ENCODE data around the gene DEPDC1B. TPM values are rescaled to one million over a fixed set of nuclear protein-coding genes. Genes with fewer than 3 reads are reported as not detected.

DEPDC1B gene
- total and polyA plus RNA-seq, 2 of the 8 experiments (the other 6 are each of a cell fraction or from before 2014, with no cell fraction given), result 30.8 to 67.4 TPM

DNA sequence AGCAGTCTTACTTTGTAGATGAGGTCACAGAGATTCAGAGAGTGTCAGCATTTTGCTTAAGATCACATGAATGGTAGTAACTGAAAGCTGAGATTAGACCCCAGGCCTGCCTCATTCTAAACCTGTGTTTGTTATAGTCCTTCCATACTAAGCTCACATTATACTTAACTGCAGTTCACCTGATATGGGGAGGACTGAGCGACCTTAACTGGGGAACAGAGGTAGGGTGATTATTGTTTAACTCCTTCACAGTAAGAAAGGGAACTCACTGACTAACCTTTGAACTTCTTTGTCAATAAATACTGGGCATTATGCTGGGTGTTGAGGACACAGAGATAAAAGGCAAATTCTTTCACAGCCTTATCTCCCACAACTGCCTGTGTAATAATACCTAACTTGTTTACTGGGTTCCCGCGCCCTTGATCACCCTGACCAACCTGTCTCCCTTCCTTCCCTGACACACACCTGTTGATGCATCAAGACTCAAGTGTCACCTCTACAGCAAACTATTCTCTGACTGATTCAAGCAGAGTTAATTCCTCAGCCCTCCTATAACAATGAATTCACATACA lies 27.2 kb downstream of the DEPDC1B start:
- POLR2A ChIA-PET (ENCODE audit: partially characterized antibody), result interaction anchor here (0.9 kb wide), 1 partner anchor 14 kb away, joined by 3 read pairs; no protein-coding TSS in a partner anchor
- TF ChIP-seq GABPA (IDR thresholded peaks at IDR 0.05; ENCODE audit: borderline replicate concordance, insufficient read depth, low read length) (no peak), ZNF274 (IDR thresholded peaks at IDR 0.05; ENCODE audit: borderline replicate concordance, extremely low read depth, low read length) (no peak), CHD2 (IDR thresholded peaks at IDR 0.05; ENCODE audit: low read length) (no peak), GTF2F1 (IDR thresholded peaks at IDR 0.05; ENCODE audit: borderline replicate concordance, low read depth, low read length) (no peak), NANOG (IDR thresholded peaks at IDR 0.05; ENCODE audit: insufficient read depth, low read depth, low read length, poor library complexity, severe bottlenecking) (no peak), RBBP5 (IDR thresholded peaks at IDR 0.05; ENCODE audit: borderline replicate concordance, low read depth, low read length) (no peak)
- TF ChIP-seq, protein P1, sequence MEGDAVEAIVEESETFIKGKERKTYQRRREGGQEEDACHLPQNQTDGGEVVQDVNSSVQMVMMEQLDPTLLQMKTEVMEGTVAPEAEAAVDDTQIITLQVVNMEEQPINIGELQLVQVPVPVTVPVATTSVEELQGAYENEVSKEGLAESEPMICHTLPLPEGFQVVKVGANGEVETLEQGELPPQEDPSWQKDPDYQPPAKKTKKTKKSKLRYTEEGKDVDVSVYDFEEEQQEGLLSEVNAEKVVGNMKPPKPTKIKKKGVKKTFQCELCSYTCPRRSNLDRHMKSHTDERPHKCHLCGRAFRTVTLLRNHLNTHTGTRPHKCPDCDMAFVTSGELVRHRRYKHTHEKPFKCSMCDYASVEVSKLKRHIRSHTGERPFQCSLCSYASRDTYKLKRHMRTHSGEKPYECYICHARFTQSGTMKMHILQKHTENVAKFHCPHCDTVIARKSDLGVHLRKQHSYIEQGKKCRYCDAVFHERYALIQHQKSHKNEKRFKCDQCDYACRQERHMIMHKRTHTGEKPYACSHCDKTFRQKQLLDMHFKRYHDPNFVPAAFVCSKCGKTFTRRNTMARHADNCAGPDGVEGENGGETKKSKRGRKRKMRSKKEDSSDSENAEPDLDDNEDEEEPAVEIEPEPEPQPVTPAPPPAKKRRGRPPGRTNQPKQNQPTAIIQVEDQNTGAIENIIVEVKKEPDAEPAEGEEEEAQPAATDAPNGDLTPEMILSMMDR (IDR thresholded peaks at IDR 0.05; ENCODE audit: control extremely low read depth in 1 of 3, insufficient read depth in 1 of 3, low read depth in 1 of 3, low read length in 3 of 3), result no peak
- TF ChIP-seq, protein P2, sequence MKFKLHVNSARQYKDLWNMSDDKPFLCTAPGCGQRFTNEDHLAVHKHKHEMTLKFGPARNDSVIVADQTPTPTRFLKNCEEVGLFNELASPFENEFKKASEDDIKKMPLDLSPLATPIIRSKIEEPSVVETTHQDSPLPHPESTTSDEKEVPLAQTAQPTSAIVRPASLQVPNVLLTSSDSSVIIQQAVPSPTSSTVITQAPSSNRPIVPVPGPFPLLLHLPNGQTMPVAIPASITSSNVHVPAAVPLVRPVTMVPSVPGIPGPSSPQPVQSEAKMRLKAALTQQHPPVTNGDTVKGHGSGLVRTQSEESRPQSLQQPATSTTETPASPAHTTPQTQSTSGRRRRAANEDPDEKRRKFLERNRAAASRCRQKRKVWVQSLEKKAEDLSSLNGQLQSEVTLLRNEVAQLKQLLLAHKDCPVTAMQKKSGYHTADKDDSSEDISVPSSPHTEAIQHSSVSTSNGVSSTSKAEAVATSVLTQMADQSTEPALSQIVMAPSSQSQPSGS (IDR thresholded peaks at IDR 0.05; ENCODE audit: low read length), result no peak

More for the DNA sequence above, 27.2 kb downstream of the DEPDC1B start:
- H3K56ac ChIP-seq (replicated peaks; ENCODE audit: insufficient read length, low read depth, low read length), result no peak overlapping the region
- FAIRE-seq (no peak), DNase-seq (ENCODE audit: low read depth in 1 of 2, low spot score in 2 of 2) (no peak)
- no peaks in the 10 kb centered on the region for H3K9me3 ChIP-seq (ENCODE audit: insufficient read depth in 2 of 2, low read depth in 1 of 2, low read length in 1 of 2)
- H2BK15ac ChIP-seq (ENCODE audit: low read length), result no peak overlapping the region
- no peak overlapping the region for H3K4ac ChIP-seq (replicated peaks; ENCODE audit: insufficient read length, low read depth, low read length)
- no peak overlapping the region for H3K23ac ChIP-seq (ENCODE audit: insufficient read length)
- no peak overlapping the region for H2BK120ac ChIP-seq (replicated peaks; ENCODE audit: low read depth, low read length)
- H3K4me3 ChIP-seq (ENCODE audit: extremely low read depth in 1 of 4, insufficient read depth in 2 of 4, low read depth in 3 of 4, low read length in 4 of 4), result no peak overlapping the region
- no peak overlapping the region for H3K4me2 ChIP-seq (ENCODE audit: insufficient read depth in 1 of 2, low read depth in 2 of 2, low read length in 2 of 2)
- no peak overlapping the region for H4K5ac ChIP-seq (ENCODE audit: insufficient read length, low read depth, low read length)
- H2BK12ac ChIP-seq (ENCODE audit: low read depth, low read length), result no peak overlapping the region
- no peaks in the 10 kb centered on the region for H3K27me3 ChIP-seq (replicated peaks in 1 of 4; ENCODE audit: control insufficient read depth in 3 of 4, extremely low read depth in 1 of 4, insufficient read depth in 3 of 4, low read length in 3 of 4)
- peaks cover 0 to 83% of the 10 kb centered on the region in 2 experiments; a peak in 2 of 4 replicates for H3K79me2 ChIP-seq (ENCODE audit: control insufficient read depth in 1 of 2, insufficient read depth in 2 of 2, low read length in 2 of 2)
- 91% methylated on average over 3 of the region's 3 CpGs; no CpG with 5 or more reads in 1 of the 2 experiments for WGBS, 2 experiments (ENCODE audit: extremely low coverage in 1 of 2, insufficient coverage in 1 of 2, insufficient read length in 1 of 2, insufficient replicate concordance in 2 of 2, low coverage in 1 of 2, low lambda C conversion rate in 2 of 2, missing lambda C conversion rate in 1 of 2)
- H4K20me1 ChIP-seq (replicated peaks in 1 of 2; ENCODE audit: control insufficient read depth in 1 of 2, insufficient read depth in 2 of 2, low read length in 2 of 2), result peaks cover 4 to 6% of the 10 kb centered on the region in 2 experiments
- H3K79me1 ChIP-seq (ENCODE audit: low read depth, low read length), result peaks cover 8% of the 10 kb centered on the region
- H3K4me1 ChIP-seq (replicated peaks in 1 of 4; ENCODE audit: control insufficient read depth in 3 of 4, insufficient read depth in 4 of 4, low read length in 3 of 4), result no peaks in the 10 kb centered on the region; a peak in 2 of 7 replicates
- H2BK5ac ChIP-seq (ENCODE audit: low read depth, low read length), result no peak overlapping the region
- no peak overlapping the region for H3K14ac ChIP-seq (ENCODE audit: insufficient read length)
- H3K9ac ChIP-seq (replicated peaks in 1 of 4; ENCODE audit: extremely low read depth in 1 of 4, low read depth in 3 of 4, low read length in 3 of 4), result no peak overlapping the region
- no peak overlapping the region for H4K91ac ChIP-seq (replicated peaks; ENCODE audit: insufficient read length, low read length)
- H2BK20ac ChIP-seq (ENCODE audit: low read length), result no peak overlapping the region
- no peak overlapping the region for H3K27ac ChIP-seq (ENCODE audit: low read depth, low read length)
- no peak overlapping the region for H3K18ac ChIP-seq (ENCODE audit: extremely low read depth, low read length)
- H3K23me2 ChIP-seq (ENCODE audit: low read depth, low read length), result no peaks in the 10 kb centered on the region; the same call in 1 of the 2 replicates
- peaks cover 0 to 2% (median 0%) of the 10 kb centered on the region in 4 experiments; a peak in 2 of 8 replicates for H3K36me3 ChIP-seq (ENCODE audit: control insufficient read depth in 2 of 4, insufficient read depth in 4 of 4, low read length in 3 of 4)
- H2AFZ ChIP-seq (ENCODE audit: low read length), result no peak overlapping the region
- CTCF ChIA-PET (ENCODE audit: partially characterized antibody), result interaction anchor here (0.9 to 1.0 kb wide), 2 partner anchors 14 to 254 kb away, joined by 3 read pairs; no protein-coding TSS in a partner anchor
- no peak overlapping the region for H4K8ac ChIP-seq (ENCODE audit: extremely low read depth, insufficient read depth, low read length)
- H2AK5ac ChIP-seq (ENCODE audit: low read depth, low read length), result no peak overlapping the region

All from H1 (cell line).